Activated CD4-positive, alpha-beta memory T cell treated with anti-CD3 and anti-CD28 coated beads for 36 hours (primary cell): ENCODE measurements around the gene CNTN6. TPM values are rescaled to one million over a fixed set of nuclear protein-coding genes. Genes with fewer than 3 reads are reported as not detected.

Source experiments
- CTCF ChIA-PET: fragments of 350-600 bp; sonication (Branson Sonifier 250); formaldehyde crosslinking; loops from one replicate; lab custom pipeline; 2021; ENCODE audit warnings: antibody characterized with exemption, inconsistent platforms; lab: Charles Lee
- POLR2A ChIA-PET: fragments of 350-600 bp; sonication (Branson Sonifier 250); formaldehyde crosslinking; loops from one replicate; lab custom pipeline; 2021; ENCODE audit warnings: antibody characterized with exemption; lab: Charles Lee
- DNase-seq: peaks from one replicate; pipeline ENCODE4 v3.0.0-alpha.2; 2020
- H3K27ac Mint-ChIP-seq: one replicate; pipeline ENCODE4 v1.8.0; 2021; ENCODE audit warnings: mixed read lengths
- H3K27me3 Mint-ChIP-seq: one replicate; pipeline ENCODE4 v1.8.0; 2021; ENCODE audit warnings: mixed read lengths
- H3K36me3 Mint-ChIP-seq: one replicate; pipeline ENCODE4 v1.8.0; 2021; ENCODE audit warnings: mixed read lengths
- H3K4me1 Mint-ChIP-seq: one replicate; pipeline ENCODE4 v1.8.0; 2021; ENCODE audit warnings: low read depth, mixed read lengths
- H3K4me3 Mint-ChIP-seq: one replicate; pipeline ENCODE4 v1.8.0; 2021; ENCODE audit warnings: mild to moderate bottlenecking, mixed read lengths
- H3K9me3 Mint-ChIP-seq: one replicate; pipeline ENCODE4 v1.8.0; 2021; ENCODE audit warnings: mixed read lengths
- intact Hi-C: fragments of 100-400 bp; cut with micrococcal nuclease; formaldehyde crosslinking; loops from one replicate; pipeline ENCODE4 v1.15.1; 2023
- total RNA-seq, 2 experiments: library from RNA; stranded (reverse); gene quantifications; one replicate each; pipeline ENCODE4 v1.2.3, GENCODE V29; 2021

CNTN6 gene
- not detected for total RNA-seq

DNA sequence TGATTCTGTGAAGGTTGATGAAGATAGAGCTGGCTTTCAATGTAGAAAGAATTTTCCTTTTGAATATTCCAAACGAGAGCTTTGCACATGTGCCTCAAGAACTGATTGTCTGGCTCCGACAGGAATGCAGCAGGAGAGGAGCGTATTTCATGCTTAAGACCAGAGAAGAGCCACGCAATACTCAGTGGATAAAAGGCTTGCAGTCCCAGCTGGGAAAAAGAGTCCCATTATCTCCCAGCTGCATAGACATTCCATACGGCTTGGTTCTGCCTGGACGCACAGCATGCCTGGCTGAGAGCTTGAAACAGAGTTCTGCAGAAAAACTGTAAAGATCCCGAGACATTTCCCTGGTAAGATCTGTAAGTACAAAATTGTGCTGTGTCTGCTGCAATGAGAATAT, at the start of gene CNTN6:
Gene CNTN6, plus strand, starts transcription at position 254 of the 400 bp plus-strand sequence. CDS start 54,985 bp downstream, outside the sequence.
- POLR2A ChIA-PET, result no interaction called here
- H3K27me3 Mint-ChIP-seq, result no peaks in the 10 kb centered on the region
- intact Hi-C loops, result no loop called here

GRCh38 chr3:1048558-1048957, 44.3 kb upstream of the CNTN6 start:
- Mint-ChIP-seq H3K9me3 (peaks cover 35% of the 10 kb centered on the region), H3K27ac (no peak overlapping the region), H3K36me3 (no peaks in the 10 kb centered on the region), H3K4me1 (no peaks in the 10 kb centered on the region), H3K27me3 (no peaks in the 10 kb centered on the region), H3K4me3 (no peak overlapping the region)
- CTCF ChIA-PET, result no interaction called here
- no peak for DNase-seq
- POLR2A ChIA-PET, result no interaction called here
- intact Hi-C loops, result no loop called here

More for the DNA sequence above, at the start of gene CNTN6:
- Mint-ChIP-seq H3K4me1 (no peaks in the 10 kb centered on the region), H3K36me3 (no peaks in the 10 kb centered on the region), H3K9me3 (peaks cover 8% of the 10 kb centered on the region), H3K4me3 (no peak within 1 kb of the TSS), H3K27ac (no peak within 1 kb of the TSS)
- DNase-seq, result no peak
- CTCF ChIA-PET, result no interaction called here

GRCh38 chr3:1055870-1056269, 37.0 kb upstream of the CNTN6 start:
- Mint-ChIP-seq H3K27me3 (no peaks in the 10 kb centered on the region), H3K27ac (no peak overlapping the region), H3K36me3 (no peaks in the 10 kb centered on the region), H3K4me3 (no peak overlapping the region), H3K9me3 (peaks cover 24% of the 10 kb centered on the region), H3K4me1 (no peaks in the 10 kb centered on the region)
- POLR2A ChIA-PET, result no interaction called here
- intact Hi-C loops, result no loop called here
- CTCF ChIA-PET, result no interaction called here
- no peak for DNase-seq

- no peak overlapping the region for H3K27ac Mint-ChIP-seq
- ChIA-PET CTCF (no interaction called here), POLR2A (no interaction called here)
- intact Hi-C loops, result no loop called here
- DNase-seq, result no peak
- no peaks in the 10 kb centered on the region for H3K27me3 Mint-ChIP-seq
- no peaks in the 10 kb centered on the region for H3K36me3 Mint-ChIP-seq
- no peaks in the 10 kb centered on the region for H3K4me1 Mint-ChIP-seq
- H3K4me3 Mint-ChIP-seq, result no peak overlapping the region
- H3K9me3 Mint-ChIP-seq, result peaks cover 25% of the 10 kb centered on the region
Observed at GRCh38 chr3:1056744-1057143, 36.1 kb upstream of the CNTN6 start.

GRCh38 chr3:1057436-1057835, 35.4 kb upstream of the CNTN6 start:
- CTCF ChIA-PET, result no interaction called here
- POLR2A ChIA-PET, result no interaction called here
- no peak for DNase-seq
- H3K27me3 Mint-ChIP-seq, result no peaks in the 10 kb centered on the region
- H3K36me3 Mint-ChIP-seq, result no peaks in the 10 kb centered on the region
- intact Hi-C loops, result no loop called here
- no peak overlapping the region for H3K4me3 Mint-ChIP-seq
- no peaks in the 10 kb centered on the region for H3K4me1 Mint-ChIP-seq
- peaks cover 23% of the 10 kb centered on the region for H3K9me3 Mint-ChIP-seq
- H3K27ac Mint-ChIP-seq, result no peak overlapping the region

GRCh38 chr3:1068985-1069384, 23.8 kb upstream of the CNTN6 start:
- H3K36me3 Mint-ChIP-seq, result no peaks in the 10 kb centered on the region
- DNase-seq, result no peak
- intact Hi-C loops, result no loop called here
- CTCF ChIA-PET, result no interaction called here
- H3K9me3 Mint-ChIP-seq, result peaks cover 7% of the 10 kb centered on the region
- no peak overlapping the region for H3K27ac Mint-ChIP-seq
- no peak overlapping the region for H3K4me3 Mint-ChIP-seq
- H3K27me3 Mint-ChIP-seq, result no peaks in the 10 kb centered on the region
- POLR2A ChIA-PET, result no interaction called here
- H3K4me1 Mint-ChIP-seq, result no peaks in the 10 kb centered on the region

DNA sequence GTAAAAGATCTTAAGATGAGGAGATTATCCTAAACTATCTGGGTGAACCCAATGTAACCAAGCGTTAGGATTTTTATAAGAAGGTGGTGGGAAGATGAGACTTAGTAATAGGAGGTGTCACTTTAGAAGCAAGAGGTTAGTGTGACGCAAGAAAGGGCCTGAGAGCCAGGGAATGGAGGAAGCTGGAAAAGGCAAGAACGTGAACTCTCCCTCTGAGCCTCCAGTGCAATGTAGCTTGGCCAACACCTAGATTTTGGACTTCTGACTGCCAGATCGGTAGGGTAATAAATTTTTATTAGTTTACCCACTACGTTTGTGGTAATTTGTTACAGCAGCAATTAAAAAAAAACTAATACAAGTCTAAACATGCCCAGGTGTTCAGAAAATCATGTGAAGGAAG, 20.8 kb upstream of the CNTN6 start:
- H3K27me3 Mint-ChIP-seq, result no peaks in the 10 kb centered on the region
- H3K27ac Mint-ChIP-seq, result no peak overlapping the region
- intact Hi-C loops, result no loop called here
- ChIA-PET POLR2A (no interaction called here), CTCF (no interaction called here)
- no peaks in the 10 kb centered on the region for H3K36me3 Mint-ChIP-seq
- DNase-seq, result no peak
- peaks cover 4% of the 10 kb centered on the region for H3K9me3 Mint-ChIP-seq
- no peaks in the 10 kb centered on the region for H3K4me1 Mint-ChIP-seq
- H3K4me3 Mint-ChIP-seq, result no peak overlapping the region

DNA sequence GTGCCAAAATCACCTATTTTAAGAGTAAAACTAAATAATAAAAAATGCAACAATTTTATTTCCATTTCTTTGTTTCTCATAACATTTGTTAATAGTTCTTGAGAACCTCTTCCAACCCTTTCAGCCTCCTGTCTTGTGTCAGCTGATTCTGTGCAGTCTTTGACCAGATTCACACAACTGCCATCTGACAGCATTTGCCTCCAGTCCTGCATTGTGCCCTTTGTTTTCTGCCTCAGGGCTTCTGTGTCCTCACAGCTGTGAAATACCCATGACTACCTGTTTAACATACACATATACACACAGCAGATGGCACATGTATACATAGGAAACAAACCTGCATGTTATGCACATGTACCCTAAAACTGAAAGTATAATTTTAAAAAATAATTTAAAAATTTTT, 13.2 kb upstream of the CNTN6 start:
- Mint-ChIP-seq H3K4me1 (no peaks in the 10 kb centered on the region), H3K9me3 (peaks cover 13% of the 10 kb centered on the region), H3K36me3 (no peaks in the 10 kb centered on the region), H3K4me3 (no peak overlapping the region), H3K27me3 (no peaks in the 10 kb centered on the region), H3K27ac (no peak overlapping the region)
- ChIA-PET CTCF (no interaction called here), POLR2A (no interaction called here)
- intact Hi-C loops, result no loop called here
- DNase-seq, result no peak

DNA sequence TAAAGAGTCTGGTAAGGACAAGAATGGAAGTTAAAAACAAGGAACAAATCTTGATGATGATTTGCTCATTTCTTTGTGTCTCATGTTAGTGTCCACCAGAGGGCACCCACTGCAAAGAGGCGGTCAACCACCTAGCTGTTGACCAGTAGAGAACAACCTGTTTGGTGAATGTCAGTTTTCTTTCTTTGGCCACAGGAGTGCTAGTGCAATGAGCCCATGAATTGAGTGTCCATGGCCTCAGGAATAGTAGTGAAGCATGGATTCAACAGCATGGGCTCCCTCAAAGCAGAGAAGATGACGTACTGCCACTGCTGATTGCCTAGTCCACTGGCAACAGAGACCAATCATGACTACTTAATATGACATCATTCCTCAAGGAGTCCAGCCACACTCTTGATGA, 10.7 kb upstream of the CNTN6 start:
- ChIA-PET POLR2A (no interaction called here), CTCF (interaction anchor here (0.7 kb wide), 1 partner anchor 1840 kb away, joined by 3 read pairs; no protein-coding TSS in a partner anchor)
- no peak for DNase-seq
- H3K4me1 Mint-ChIP-seq, result no peaks in the 10 kb centered on the region
- H3K36me3 Mint-ChIP-seq, result no peaks in the 10 kb centered on the region
- no peak overlapping the region for H3K4me3 Mint-ChIP-seq
- H3K9me3 Mint-ChIP-seq, result peaks cover 13% of the 10 kb centered on the region
- H3K27ac Mint-ChIP-seq, result no peak overlapping the region
- H3K27me3 Mint-ChIP-seq, result no peaks in the 10 kb centered on the region
- intact Hi-C loops, result no loop called here

- POLR2A ChIA-PET, result no interaction called here
- Mint-ChIP-seq H3K27me3 (no peaks in the 10 kb centered on the region), H3K36me3 (no peaks in the 10 kb centered on the region), H3K27ac (no peak overlapping the region), H3K9me3 (peaks cover 7% of the 10 kb centered on the region), H3K4me1 (no peaks in the 10 kb centered on the region), H3K4me3 (no peak overlapping the region)
- DNase-seq, result no peak
- intact Hi-C loops, result no loop called here
- CTCF ChIA-PET, result no interaction called here
Observed at GRCh38 chr3:1087066-1087560, 5.7 kb upstream of the CNTN6 start.

GRCh38 chr3:1088503-1088902, 4.3 kb upstream of the CNTN6 start:
- Mint-ChIP-seq H3K4me1 (no peaks in the 10 kb centered on the region), H3K9me3 (peaks cover 3% of the 10 kb centered on the region), H3K36me3 (no peaks in the 10 kb centered on the region), H3K27me3 (no peaks in the 10 kb centered on the region), H3K27ac (no peak overlapping the region), H3K4me3 (no peak overlapping the region)
- CTCF ChIA-PET, result no interaction called here
- intact Hi-C loops, result no loop called here
- POLR2A ChIA-PET, result no interaction called here
- DNase-seq, result no peak

- DNase-seq, result no peak
- Mint-ChIP-seq H3K36me3 (no peaks in the 10 kb centered on the region), H3K27me3 (no peaks in the 10 kb centered on the region), H3K27ac (no peak overlapping the region), H3K4me3 (no peak overlapping the region), H3K9me3 (peaks cover 4% of the 10 kb centered on the region), H3K4me1 (no peaks in the 10 kb centered on the region)
- ChIA-PET CTCF (no interaction called here), POLR2A (no interaction called here)
- intact Hi-C loops, result no loop called here
Observed at GRCh38 chr3:1091286-1091685, 1.5 kb upstream of the CNTN6 start.

GRCh38 chr3:1092061-1092460, 763 bp upstream of the CNTN6 start:
- intact Hi-C loops, result no loop called here
- Mint-ChIP-seq H3K4me3 (no peak overlapping the region), H3K4me1 (no peaks in the 10 kb centered on the region), H3K36me3 (no peaks in the 10 kb centered on the region), H3K27me3 (no peaks in the 10 kb centered on the region), H3K9me3 (peaks cover 8% of the 10 kb centered on the region), H3K27ac (no peak overlapping the region)
- no peak for DNase-seq
- CTCF ChIA-PET, result no interaction called here
- POLR2A ChIA-PET, result no interaction called here
